ENCODE measurements around the gene TRAF3IP1. TPM values are rescaled to one million over a fixed set of nuclear protein-coding genes. Genes with fewer than 3 reads are reported as not detected.

Gene TRAF3IP1
- total RNA-seq, 1 donor from 2014 or later, result 11.2 TPM

GRCh38 chr2:238448031-238448955 lies 128.0 kb downstream of the TRAF3IP1 start:
- no peak overlapping the region for H3K4me3 ChIP-seq
- Mint-ChIP-seq H3K36me3 (peaks cover 61% of the 10 kb centered on the region), H3K9me3 (no peaks in the 10 kb centered on the region), H3K27me3 (ENCODE audit: insufficient read depth, low read depth) (no peaks in the 10 kb centered on the region), H3K4me1 (peaks cover 6% of the 10 kb centered on the region), H3K4me3 (no peak overlapping the region), H3K27ac (no peak overlapping the region)
- H3K9ac ChIP-seq, result no peak overlapping the region
- no peaks in the 10 kb centered on the region for H3K4me1 ChIP-seq
- no peak overlapping the region for H2AFZ ChIP-seq (replicated peaks)
- no peaks in the 10 kb centered on the region for H3K27me3 ChIP-seq
- peaks cover 17% of the 10 kb centered on the region for H4K20me1 ChIP-seq (ENCODE audit: low read depth)
- DNase-seq (ENCODE audit: low spot score), result no peak
- H3K27ac ChIP-seq, result no peak overlapping the region
- no peaks in the 10 kb centered on the region for H3F3A ChIP-seq (ENCODE audit: low read depth)
- no peak for TF ChIP-seq CTCF (IDR thresholded peaks at IDR 0.05)
- no peak for TF ChIP-seq EZH2phosphoT487 (IDR thresholded peaks at IDR 0.05)
- TF ChIP-seq EZH2 (IDR thresholded peaks at IDR 0.05), result no peak
- H3K4me2 ChIP-seq, result no peak overlapping the region
- no peaks in the 10 kb centered on the region for H3K9me3 ChIP-seq (ENCODE audit: low read depth)
- H3K79me2 ChIP-seq (ENCODE audit: low read depth), result peaks cover 7% of the 10 kb centered on the region
- H3K36me3 ChIP-seq, result no peaks in the 10 kb centered on the region

GRCh38 chr2:238449241-238449640 lies 128.9 kb downstream of the TRAF3IP1 start:
- Histone ChIP-seq H3K9ac (no peak overlapping the region), H3K27me3 (no peaks in the 10 kb centered on the region)
- peaks cover under 1% of the 10 kb centered on the region for H3K9me3 Mint-ChIP-seq

GRCh38 chr2:238449909-238450417 lies 129.6 kb downstream of the TRAF3IP1 start:
- H3K4me1 ChIP-seq, result no peaks in the 10 kb centered on the region
- H3K9me3 ChIP-seq (ENCODE audit: low read depth), result no peaks in the 10 kb centered on the region
- Mint-ChIP-seq H3K36me3 (peaks cover 58% of the 10 kb centered on the region), H3K9me3 (peaks cover 3% of the 10 kb centered on the region), H3K27me3 (ENCODE audit: insufficient read depth, low read depth) (no peaks in the 10 kb centered on the region), H3K4me3 (no peak overlapping the region), H3K27ac (no peak overlapping the region), H3K4me1 (peaks cover 6% of the 10 kb centered on the region)
- no peaks in the 10 kb centered on the region for H3K36me3 ChIP-seq
- no peak for TF ChIP-seq CTCF (IDR thresholded peaks at IDR 0.05)
- TF ChIP-seq EZH2phosphoT487 (IDR thresholded peaks at IDR 0.05), result no peak
- no peaks in the 10 kb centered on the region for H3F3A ChIP-seq (ENCODE audit: low read depth)
- no peak overlapping the region for H3K27ac ChIP-seq
- peak overlapping the region; percentile 24 for H3K9ac ChIP-seq
- H3K79me2 ChIP-seq (ENCODE audit: low read depth), result no peaks in the 10 kb centered on the region
- H3K4me2 ChIP-seq, result no peak overlapping the region
- no peak overlapping the region for H2AFZ ChIP-seq (replicated peaks)
- peaks cover 15% of the 10 kb centered on the region for H4K20me1 ChIP-seq (ENCODE audit: low read depth)
- DNase-seq (ENCODE audit: low spot score), result no peak
- H3K4me3 ChIP-seq, result no peak overlapping the region
- H3K27me3 ChIP-seq, result no peaks in the 10 kb centered on the region

More at GRCh38 chr2:238449241-238449640, 128.9 kb downstream of the TRAF3IP1 start:
- H3K4me2 ChIP-seq, result no peak overlapping the region
- H3K4me1 ChIP-seq, result no peaks in the 10 kb centered on the region
- no peak overlapping the region for H2AFZ ChIP-seq (replicated peaks)
- H3K79me2 ChIP-seq (ENCODE audit: low read depth), result no peaks in the 10 kb centered on the region
- no peak overlapping the region for H3K27ac Mint-ChIP-seq
- peaks cover 6% of the 10 kb centered on the region for H3K4me1 Mint-ChIP-seq
- no peaks in the 10 kb centered on the region for H3F3A ChIP-seq (ENCODE audit: low read depth)
- H3K36me3 ChIP-seq, result no peaks in the 10 kb centered on the region
- H4K20me1 ChIP-seq (ENCODE audit: low read depth), result peaks cover 15% of the 10 kb centered on the region
- H3K36me3 Mint-ChIP-seq, result peaks cover 61% of the 10 kb centered on the region
- no peak for TF ChIP-seq EZH2 (IDR thresholded peaks at IDR 0.05)
- TF ChIP-seq CTCF (IDR thresholded peaks at IDR 0.05), result no peak
- TF ChIP-seq EZH2phosphoT487 (IDR thresholded peaks at IDR 0.05), result no peak
- DNase-seq (ENCODE audit: low spot score), result no peak
- no peak overlapping the region for H3K4me3 ChIP-seq
- no peaks in the 10 kb centered on the region for H3K9me3 ChIP-seq (ENCODE audit: low read depth)
- no peak overlapping the region for H3K4me3 Mint-ChIP-seq
- no peaks in the 10 kb centered on the region for H3K27me3 Mint-ChIP-seq (ENCODE audit: insufficient read depth, low read depth)
- no peak overlapping the region for H3K27ac ChIP-seq
